ENCODE results near the gene TUB.

The TUB gene

GRCh38 chr11:8067929-8068575 is 13.0 kb upstream of the TUB start:
- no peak for DNase-seq

- peak in 1 of 56 donors; percentile 12 for DNase-seq
These were observed 12.3 kb upstream of the TUB start for GRCh38 chr11:8068605-8069221.

- DNase-seq = no peak
These were observed 11.2 kb upstream of the TUB start for GRCh38 chr11:8069771-8070170.

GRCh38 chr11:8070417-8071115 is 10.4 kb upstream of the TUB start:
- DNase-seq = no peak

GRCh38 chr11:8071616-8072581 is 9.1 kb upstream of the TUB start:
- no peak for DNase-seq

GRCh38 chr11:8075119-8075726 is 5.8 kb upstream of the TUB start:
- no peak for DNase-seq

- DNase-seq = no peak
These were observed 1.8 kb upstream of the TUB start for GRCh38 chr11:8079111-8079675.

GRCh38 chr11:8080069-8080670 is 841 bp upstream of the TUB start:
- DNase-seq = no peak

GRCh38 chr11:8081591-8082250 is 710 bp downstream of the TUB start:
- peak in 3 of 56 donors; percentile 13 to 44 (median 43) for DNase-seq

GRCh38 chr11:8082391-8083087 is 1.5 kb downstream of the TUB start:
- peak in 18 of 56 donors; percentile 13 to 63 (median 33) for DNase-seq

- no peak for DNase-seq
These were observed 2.0 kb downstream of the TUB start for GRCh38 chr11:8083088-8083395.

GRCh38 chr11:8083871-8084281 is 2.9 kb downstream of the TUB start:
- DNase-seq = peak in 3 of 56 donors; percentile 4 to 29 (median 21)

GRCh38 chr11:8084352-8084751 is 3.3 kb downstream of the TUB start:
- DNase-seq = no peak

GRCh38 chr11:8085011-8085645 is 4.1 kb downstream of the TUB start:
- DNase-seq = no peak

GRCh38 chr11:8086001-8086479 is 5.0 kb downstream of the TUB start:
- DNase-seq = no peak

- no peak for DNase-seq
These were observed 5.6 kb downstream of the TUB start for GRCh38 chr11:8086571-8086970.

- DNase-seq = no peak
These were observed 6.2 kb downstream of the TUB start for GRCh38 chr11:8087185-8087584.

- DNase-seq = no peak
These were observed 6.7 kb downstream of the TUB start for GRCh38 chr11:8087756-8088155.
